Thyroid gland (tissue), 4 donors: ENCODE results near the gene WDR87.

Source experiments
- CTCF ChIP-seq, 6 experiments: fragments of 200-600 bp in 3 of 6; fragments of 450-650 bp in 3 of 6; sonication (generic) in 3 of 6; IDR thresholded peaks; one replicate each; pipeline ENCODE4 v1.5.1; 2016 to 2019; ENCODE audit warnings: antibody characterized with exemption in 6 of 6, mild to moderate bottlenecking in 2 of 6, inconsistent platforms in 1 of 6, moderate library complexity in 1 of 6
- POLR2A ChIP-seq, 2 donors: fragments of 450-650 bp; IDR thresholded peaks; one replicate each; pipeline ENCODE4 v1.6.1; 2017; ENCODE audit warnings: antibody characterized with exemption in 2 of 2, mild to moderate bottlenecking in 2 of 2, moderate library complexity in 1 of 2

GRCh38 chr19:37925212-37925611 is 18.8 kb upstream of the WDR87 start:
- TF ChIP-seq CTCF (IDR thresholded peaks at IDR 0.05) (no peak), POLR2A (IDR thresholded peaks at IDR 0.05) (no peak)
